Gastroesophageal sphincter (tissue), 4 donors: ENCODE measurements around the gene CES4A. TPM values are rescaled to one million over a fixed set of nuclear protein-coding genes. Genes with fewer than 3 reads are reported as not detected.

Source experiments
- ATAC-seq: fragments of 150-250 bp; one replicate; pipeline ENCODE4 v1.9.1; 2016; ENCODE audit warnings: mild to moderate bottlenecking, moderate library complexity
- H3K27ac ChIP-seq, 4 donors: fragments of 200-600 bp; sonication (generic) in 3 of 4; 1 replicate in 3 of 4; 2 replicates in 1 of 4; pipeline ENCODE4 v1.5.1; 2016 to 2019
- H3K27me3 ChIP-seq: fragments of 200-600 bp; sonication (generic); one replicate; pipeline ENCODE4 v1.5.1; 2019
- H3K36me3 ChIP-seq, 2 donors: fragments of 200-600 bp; sonication (generic); one replicate each; pipeline ENCODE4 v1.5.1; 2019; ENCODE audit warnings: control low read depth in 1 of 2
- H3K4me1 ChIP-seq, 3 donors: fragments of 200-600 bp; sonication (generic); 1 replicate in 2 of 3; 2 replicates in 1 of 3; pipeline ENCODE4 v1.5.1; 2016 to 2019; ENCODE audit warnings: control low read depth in 2 of 3
- H3K4me3 ChIP-seq, 2 donors: fragments of 200-600 bp; sonication (generic); one replicate each; pipeline ENCODE4 v1.5.1; 2019; ENCODE audit warnings: mild to moderate bottlenecking in 1 of 2, moderate library complexity in 1 of 2
- H3K9me3 ChIP-seq, 3 donors: fragments of 200-600 bp; sonication (generic); one replicate each; pipeline ENCODE4 v1.5.1; 2017 to 2019; ENCODE audit warnings: control low read depth in 2 of 3
- EP300 ChIP-seq: sonication (generic); formaldehyde crosslinking; IDR thresholded peaks from one replicate; pipeline ENCODE4 v1.6.1; 2017; ENCODE audit warnings: antibody characterized with exemption, mild to moderate bottlenecking
- POLR2A ChIP-seq, 2 donors: fragments of 450-650 bp; IDR thresholded peaks; one replicate each; pipeline ENCODE4 v1.6.1; 2017; ENCODE audit warnings: antibody characterized with exemption in 2 of 2, mild to moderate bottlenecking in 2 of 2, moderate library complexity in 1 of 2
- POLR2AphosphoS5 ChIP-seq: sonication (generic); formaldehyde crosslinking; IDR thresholded peaks from one replicate; pipeline ENCODE4 v1.6.1; 2017; ENCODE audit warnings: antibody characterized with exemption
- WGBS, 2 donors: methylation state at CpG; one replicate each; pipeline ENCODE4 v1.1.5; 2018; ENCODE audit warnings: low coverage in 1 of 2; 5-methylcytosine and 5-hydroxymethylcytosine counted together
- total RNA-seq, 4 donors: library from RNA; depleted of rRNA; stranded (reverse); fragments of >200 nt; gene quantifications; one replicate each; pipeline ENCODE4 v1.1.0, GENCODE V29; 2016
- TF ChIP-seq, protein P1 (sequence below), 4 experiments: fragments of 200-600 bp in 2 of 4; fragments of 450-650 bp in 2 of 4; sonication (generic) in 1 of 4; IDR thresholded peaks; one replicate each; pipeline ENCODE4 v1.5.1; 2017 to 2019; ENCODE audit warnings: antibody characterized with exemption in 4 of 4, mild to moderate bottlenecking in 2 of 4, moderate library complexity in 2 of 4

The CES4A gene
- total RNA-seq, 4 donors from 2014 or later = 1.2 to 6.1 (median 2.6) TPM

DNA sequence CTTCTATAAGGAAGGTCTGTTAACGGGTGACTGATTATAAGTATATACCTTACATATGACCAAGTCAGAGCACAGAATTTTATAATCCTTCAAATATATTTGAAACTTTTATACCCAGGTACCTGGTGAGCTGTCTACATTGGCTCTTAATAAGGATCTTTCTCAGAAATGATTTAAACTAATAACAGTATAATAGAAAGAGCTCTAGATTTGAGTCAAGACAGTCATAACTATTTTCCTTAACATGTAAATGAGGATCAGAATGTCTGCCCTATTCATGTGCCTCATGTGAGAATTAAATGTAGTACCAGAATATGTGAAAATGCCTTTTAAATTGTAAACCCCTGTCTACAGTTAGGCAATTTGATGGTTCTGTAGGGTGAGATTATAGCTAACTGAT is 55.0 kb downstream of the CES4A start:
- H3K4me3 ChIP-seq = no peak overlapping the region
- 100% methylated on average over 1 of the region's 1 CpG for WGBS, 2 donors
- H3K27ac ChIP-seq = no peak overlapping the region
- H3K4me1 ChIP-seq = peaks cover 3 to 42% (median 6%) of the 10 kb centered on the region in 3 donors
- H3K9me3 ChIP-seq = no peaks in the 10 kb centered on the region
- no peaks in the 10 kb centered on the region for H3K27me3 ChIP-seq
- no peak for ATAC-seq
- peaks cover 0 to 14% of the 10 kb centered on the region in 2 donors for H3K36me3 ChIP-seq
- TF ChIP-seq POLR2AphosphoS5 = no peak
- no peak for TF ChIP-seq POLR2A (IDR thresholded peaks at IDR 0.05)
- TF ChIP-seq, protein P1, sequence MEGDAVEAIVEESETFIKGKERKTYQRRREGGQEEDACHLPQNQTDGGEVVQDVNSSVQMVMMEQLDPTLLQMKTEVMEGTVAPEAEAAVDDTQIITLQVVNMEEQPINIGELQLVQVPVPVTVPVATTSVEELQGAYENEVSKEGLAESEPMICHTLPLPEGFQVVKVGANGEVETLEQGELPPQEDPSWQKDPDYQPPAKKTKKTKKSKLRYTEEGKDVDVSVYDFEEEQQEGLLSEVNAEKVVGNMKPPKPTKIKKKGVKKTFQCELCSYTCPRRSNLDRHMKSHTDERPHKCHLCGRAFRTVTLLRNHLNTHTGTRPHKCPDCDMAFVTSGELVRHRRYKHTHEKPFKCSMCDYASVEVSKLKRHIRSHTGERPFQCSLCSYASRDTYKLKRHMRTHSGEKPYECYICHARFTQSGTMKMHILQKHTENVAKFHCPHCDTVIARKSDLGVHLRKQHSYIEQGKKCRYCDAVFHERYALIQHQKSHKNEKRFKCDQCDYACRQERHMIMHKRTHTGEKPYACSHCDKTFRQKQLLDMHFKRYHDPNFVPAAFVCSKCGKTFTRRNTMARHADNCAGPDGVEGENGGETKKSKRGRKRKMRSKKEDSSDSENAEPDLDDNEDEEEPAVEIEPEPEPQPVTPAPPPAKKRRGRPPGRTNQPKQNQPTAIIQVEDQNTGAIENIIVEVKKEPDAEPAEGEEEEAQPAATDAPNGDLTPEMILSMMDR (IDR thresholded peaks at IDR 0.05) = no peak
- no peak for TF ChIP-seq EP300

DNA sequence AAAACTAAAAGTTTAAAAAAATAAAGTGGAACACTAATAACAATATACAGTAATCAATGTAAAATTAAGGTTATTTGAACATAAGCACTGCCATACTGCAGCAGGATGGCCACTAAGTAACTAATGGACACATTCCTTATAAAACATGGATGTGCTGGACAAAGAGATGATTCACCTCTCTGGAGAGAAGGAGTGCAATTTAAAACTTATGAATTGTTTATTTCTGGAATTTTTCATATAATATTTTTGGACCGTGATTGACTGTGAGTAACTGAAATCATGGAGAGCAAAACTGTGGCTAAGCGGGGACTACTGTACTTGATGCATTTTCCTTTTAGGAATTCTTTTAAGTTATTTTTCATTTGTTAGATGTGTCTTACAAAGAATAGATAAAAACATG is 62.4 kb downstream of the CES4A start:
- no peaks in the 10 kb centered on the region for H3K9me3 ChIP-seq
- no peak for TF ChIP-seq EP300
- no peak for TF ChIP-seq POLR2A (IDR thresholded peaks at IDR 0.05)
- TF ChIP-seq POLR2AphosphoS5 = no peak
- TF ChIP-seq, protein P1 (IDR thresholded peaks at IDR 0.05) = no peak
- no peak for ATAC-seq
- H3K36me3 ChIP-seq = peaks cover 0 to 4% of the 10 kb centered on the region in 2 donors
- peaks cover 0 to 13% (median 0%) of the 10 kb centered on the region in 3 donors for H3K4me1 ChIP-seq
- H3K27ac ChIP-seq = no peak overlapping the region
- H3K27me3 ChIP-seq = no peaks in the 10 kb centered on the region
- H3K4me3 ChIP-seq = no peak overlapping the region
- 77 to 80% methylated on average over 2 of the region's 2 CpGs for WGBS, 2 donors

- Histone ChIP-seq H3K4me1 (peaks cover 0 to 8% (median 0%) of the 10 kb centered on the region in 3 donors), H3K36me3 (peaks cover 0 to 4% of the 10 kb centered on the region in 2 donors), H3K27ac (no peak overlapping the region), H3K4me3 (no peak overlapping the region), H3K9me3 (no peaks in the 10 kb centered on the region), H3K27me3 (no peaks in the 10 kb centered on the region)
- no peak for ATAC-seq
- TF ChIP-seq, protein P1 (IDR thresholded peaks at IDR 0.05) = no peak
- TF ChIP-seq EP300 (no peak), POLR2AphosphoS5 (no peak), POLR2A (IDR thresholded peaks at IDR 0.05) (no peak)
- WGBS, 2 donors = 80 to 88% methylated on average over 1 of the region's 1 CpG
Observed at GRCh38 chr16:67052399-67052798, 64.0 kb downstream of the CES4A start.

GRCh38 chr16:67053767-67054334 is 65.5 kb downstream of the CES4A start:
- Histone ChIP-seq H3K27me3 (no peaks in the 10 kb centered on the region), H3K4me3 (no peak overlapping the region), H3K27ac (no peak overlapping the region), H3K4me1 (no peaks in the 10 kb centered on the region), H3K36me3 (peaks cover 0 to 4% of the 10 kb centered on the region in 2 donors), H3K9me3 (no peaks in the 10 kb centered on the region)
- TF ChIP-seq EP300 (no peak), POLR2A (IDR thresholded peaks at IDR 0.05) (no peak), POLR2AphosphoS5 (no peak)
- TF ChIP-seq, protein P1 (IDR thresholded peaks at IDR 0.05) = no peak
- no peak for ATAC-seq
- WGBS, 2 donors = 83% methylated on average over 4 of the region's 4 CpGs; no CpG with 5 or more reads in 1 of the 2 donors

DNA sequence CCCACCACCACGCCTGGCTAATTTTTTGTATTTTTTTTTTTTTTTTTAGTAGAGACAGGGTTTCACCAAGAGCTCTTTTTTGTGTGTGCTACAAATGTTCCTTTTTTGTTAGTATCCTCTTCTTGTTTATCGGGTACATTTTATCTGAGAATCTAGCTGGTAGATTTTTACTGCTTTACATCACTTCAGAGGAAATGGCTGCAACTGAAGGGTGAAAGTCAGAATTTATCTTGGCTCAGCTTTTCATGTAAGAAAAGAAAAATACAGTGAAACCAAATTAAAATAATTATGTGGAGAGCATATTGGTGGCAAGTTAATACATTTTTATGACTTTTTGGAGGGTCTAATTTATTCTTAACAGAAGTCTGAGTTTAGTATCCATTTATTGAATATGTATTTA is 66.5 kb downstream of the CES4A start:
- Histone ChIP-seq H3K9me3 (no peaks in the 10 kb centered on the region), H3K27ac (no peak overlapping the region), H3K4me1 (no peaks in the 10 kb centered on the region), H3K4me3 (no peak overlapping the region), H3K36me3 (peaks cover 0 to 4% of the 10 kb centered on the region in 2 donors), H3K27me3 (no peaks in the 10 kb centered on the region)
- no peak for TF ChIP-seq POLR2A (IDR thresholded peaks at IDR 0.05)
- no peak for ATAC-seq
- WGBS, 2 donors = 100% methylated on average over 2 of the region's 2 CpGs
